ENCODE measurements around the gene PRRC1.

DNA sequence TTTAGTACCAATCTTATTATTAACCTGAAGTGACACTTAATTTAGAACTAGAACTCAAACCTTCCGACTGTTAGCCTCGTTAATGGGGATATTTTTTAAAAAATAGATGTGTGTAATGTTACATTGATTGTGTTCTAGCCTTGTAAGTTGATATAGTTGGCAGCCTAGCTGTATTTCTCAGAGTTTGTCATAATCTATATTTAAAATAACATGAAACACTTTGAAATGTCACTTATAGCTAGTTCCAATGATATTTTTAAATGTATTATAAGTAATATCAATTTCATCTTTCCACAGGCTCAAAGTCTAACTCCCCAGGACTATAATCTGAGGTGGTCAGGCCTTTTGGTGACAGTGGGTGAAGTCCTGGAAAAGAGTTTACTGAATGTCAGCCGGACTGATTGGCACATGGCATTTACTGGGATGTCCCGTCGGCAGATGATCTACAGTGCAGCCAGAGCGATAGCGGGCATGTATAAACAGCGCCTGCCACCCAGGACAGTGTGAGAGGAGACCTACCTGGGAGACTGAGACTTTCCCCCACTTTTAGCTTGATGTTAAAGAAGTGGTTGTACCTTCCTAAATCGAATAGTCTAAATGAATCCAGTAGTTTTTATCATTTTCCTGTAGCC lies 34.1 kb downstream of the PRRC1 start:
- no peak for TF ChIP-seq POLR2A (IDR thresholded peaks at IDR 0.05)
- TF ChIP-seq CTCF (IDR thresholded peaks at IDR 0.05), result no peak
